Caco-2 (cell line): Measurements from ENCODE around the gene PUM1. TPM values are rescaled to one million over a fixed set of nuclear protein-coding genes. Genes with fewer than 3 reads are reported as not detected.

Source experiments
- BruUV-seq: library from RNA; stranded (reverse); fragments of 400-500 nt; replicated peaks from 2 replicates; lab custom pipeline; 2021; lab: Mats Ljungman, UMichigan
- CTCF ChIA-PET: fragments of 300-600 bp; sonication (Branson Sonifier 250); formaldehyde crosslinking; loops from one replicate; lab custom pipeline; 2022; ENCODE audit warnings: antibody characterized with exemption; lab: Charles Lee
- POLR2A ChIA-PET: fragments of 300-600 bp; sonication (Branson Sonifier 250); formaldehyde crosslinking; loops from one replicate; lab custom pipeline; 2022; ENCODE audit warnings: antibody characterized with exemption; lab: Charles Lee
- DNase-seq, 2 experiments: peaks; one replicate each; pipeline versions ENCODE4 v3.0.0 to v3.0.0-alpha.2; 2020 to 2022
- H3K27me3 ChIP-seq: replicated peaks from 2 replicates; pipeline ENCODE4 v1.6.0; 2011; ENCODE audit warnings: low read length; ENCODE audit not compliant: control insufficient read depth, insufficient read depth
- H3K36me3 ChIP-seq: 2 replicates; pipeline ENCODE4 v1.5.1; 2011; ENCODE audit warnings: low read length; ENCODE audit not compliant: control insufficient read depth, insufficient read depth
- H3K4me1 ChIP-seq: fragments of 250-450 bp; sonication (Bioruptor Pico); 2 replicates; pipeline ENCODE4 v1.5.1; 2020; ENCODE audit warnings: mild to moderate bottlenecking
- H3K4me3 ChIP-seq: 2 replicates; pipeline ENCODE4 v1.5.1; 2011; ENCODE audit warnings: low read depth, mild to moderate bottlenecking, control low read depth, low read length
- H3K9me3 ChIP-seq: fragments of 250-450 bp; sonication (Bioruptor Pico); 2 replicates; pipeline ENCODE4 v1.5.1; 2020; ENCODE audit warnings: mild to moderate bottlenecking, moderate library complexity
- H3K27ac Mint-ChIP-seq: one replicate; pipeline ENCODE4 v1.8.0; 2022; ENCODE audit warnings: mixed read lengths; ENCODE audit not compliant: unreplicated experiment
- H3K27me3 Mint-ChIP-seq: one replicate; pipeline ENCODE4 v1.8.0; 2022; ENCODE audit warnings: mixed read lengths; ENCODE audit not compliant: insufficient read depth, unreplicated experiment
- H3K36me3 Mint-ChIP-seq: one replicate; pipeline ENCODE4 v1.8.0; 2022; ENCODE audit warnings: mild to moderate bottlenecking, mixed read lengths; ENCODE audit not compliant: insufficient read depth, unreplicated experiment
- H3K4me1 Mint-ChIP-seq: one replicate; pipeline ENCODE4 v1.8.0; 2022; ENCODE audit warnings: low read depth, mixed read lengths; ENCODE audit not compliant: unreplicated experiment
- H3K4me3 Mint-ChIP-seq: one replicate; pipeline ENCODE4 v1.8.0; 2022; ENCODE audit warnings: mild to moderate bottlenecking, moderate library complexity, mixed read lengths; ENCODE audit not compliant: unreplicated experiment
- H3K9me3 Mint-ChIP-seq: one replicate; pipeline ENCODE4 v1.8.0; 2022; ENCODE audit warnings: mixed read lengths; ENCODE audit not compliant: unreplicated experiment
- intact Hi-C: fragments of 100-400 bp; cut with micrococcal nuclease; formaldehyde crosslinking; loops from one replicate; pipeline ENCODE4 v1.10.0; 2022; ENCODE audit not compliant: unreplicated experiment
- total RNA-seq: library from RNA; stranded (reverse); gene quantifications from 2 replicates; pipeline ENCODE4 v1.2.3, GENCODE V29; 2022
- TF ChIP-seq, protein P1 (sequence below), 2 experiments: fragments of 200-600 bp in 1 of 2; IDR thresholded peaks; 1 replicate in 1 of 2; 2 replicates in 1 of 2; pipeline versions ENCODE4 v1.5.1 to v1.8.0; 2011 to 2022; ENCODE audit warnings: antibody characterized with exemption in 1 of 2, control low read depth in 1 of 2, inconsistent platforms in 1 of 2, low read depth in 1 of 2, low read length in 1 of 2, mild to moderate bottlenecking in 1 of 2, moderate library complexity in 1 of 2; ENCODE audit not compliant: insufficient read depth in 1 of 2, severe bottlenecking in 1 of 2, unreplicated experiment in 1 of 2

The PUM1 gene
- total RNA-seq, 1 experiment from 2014 or later = 93.7 TPM

DNA sequence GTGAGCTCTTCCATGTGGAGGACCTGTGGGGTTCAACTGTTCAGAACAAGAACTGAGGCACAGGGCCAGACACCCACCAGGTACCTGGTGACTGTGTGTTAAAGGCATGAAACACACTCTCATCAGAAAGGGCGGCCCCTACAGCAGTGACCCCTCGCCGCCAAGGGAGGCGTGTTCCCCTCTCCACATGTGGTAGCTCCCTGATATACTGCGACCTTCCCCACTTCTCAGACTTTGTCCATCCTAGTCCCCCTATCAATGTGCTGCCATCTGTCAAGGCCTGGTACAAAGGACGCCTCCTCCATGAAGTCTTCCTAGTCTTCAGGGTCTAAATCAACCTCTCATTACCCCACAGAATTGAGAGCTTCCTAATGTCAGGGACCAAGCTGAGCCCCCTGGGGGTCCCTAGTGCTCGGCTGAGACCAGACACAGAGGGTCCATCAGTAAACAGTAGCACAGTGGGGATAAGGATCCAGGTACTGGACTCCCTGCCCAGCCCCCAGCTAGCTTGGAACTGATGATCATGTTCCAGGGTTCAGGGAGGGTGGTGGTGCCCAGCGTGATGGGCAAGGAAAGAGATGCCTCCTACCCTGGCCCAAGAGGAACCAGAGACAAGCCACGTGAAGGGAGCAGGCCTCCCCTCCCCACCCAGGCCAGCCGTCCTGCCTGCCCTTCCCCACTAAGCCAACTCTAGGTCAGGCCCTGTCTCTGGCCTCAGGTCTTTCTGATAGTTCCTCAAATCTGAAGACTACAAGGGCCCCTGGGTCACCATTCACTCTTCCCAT, 167.3 kb downstream of the PUM1 start:
- DNase-seq = no peak
- Histone ChIP-seq H3K27me3 (no peaks in the 10 kb centered on the region), H3K36me3 (no peaks in the 10 kb centered on the region), H3K4me3 (no peak overlapping the region), H3K9me3 (no peaks in the 10 kb centered on the region), H3K4me1 (no peaks in the 10 kb centered on the region)
- Mint-ChIP-seq H3K4me1 (no peaks in the 10 kb centered on the region), H3K27ac (no peak overlapping the region), H3K9me3 (no peaks in the 10 kb centered on the region), H3K36me3 (no peaks in the 10 kb centered on the region), H3K4me3 (no peak overlapping the region), H3K27me3 (no peaks in the 10 kb centered on the region)
- CTCF ChIA-PET = no interaction called here
- intact Hi-C loops = no loop called here
- BruUV-seq = no TSS peak
- TF ChIP-seq, protein P1, sequence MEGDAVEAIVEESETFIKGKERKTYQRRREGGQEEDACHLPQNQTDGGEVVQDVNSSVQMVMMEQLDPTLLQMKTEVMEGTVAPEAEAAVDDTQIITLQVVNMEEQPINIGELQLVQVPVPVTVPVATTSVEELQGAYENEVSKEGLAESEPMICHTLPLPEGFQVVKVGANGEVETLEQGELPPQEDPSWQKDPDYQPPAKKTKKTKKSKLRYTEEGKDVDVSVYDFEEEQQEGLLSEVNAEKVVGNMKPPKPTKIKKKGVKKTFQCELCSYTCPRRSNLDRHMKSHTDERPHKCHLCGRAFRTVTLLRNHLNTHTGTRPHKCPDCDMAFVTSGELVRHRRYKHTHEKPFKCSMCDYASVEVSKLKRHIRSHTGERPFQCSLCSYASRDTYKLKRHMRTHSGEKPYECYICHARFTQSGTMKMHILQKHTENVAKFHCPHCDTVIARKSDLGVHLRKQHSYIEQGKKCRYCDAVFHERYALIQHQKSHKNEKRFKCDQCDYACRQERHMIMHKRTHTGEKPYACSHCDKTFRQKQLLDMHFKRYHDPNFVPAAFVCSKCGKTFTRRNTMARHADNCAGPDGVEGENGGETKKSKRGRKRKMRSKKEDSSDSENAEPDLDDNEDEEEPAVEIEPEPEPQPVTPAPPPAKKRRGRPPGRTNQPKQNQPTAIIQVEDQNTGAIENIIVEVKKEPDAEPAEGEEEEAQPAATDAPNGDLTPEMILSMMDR (IDR thresholded peaks at IDR 0.05; ENCODE audit: insufficient read depth in 1 of 2, low read depth in 1 of 2, low read length in 1 of 2, severe bottlenecking in 1 of 2, unreplicated experiment in 1 of 2) = no peak
- POLR2A ChIA-PET = no interaction called here

DNA sequence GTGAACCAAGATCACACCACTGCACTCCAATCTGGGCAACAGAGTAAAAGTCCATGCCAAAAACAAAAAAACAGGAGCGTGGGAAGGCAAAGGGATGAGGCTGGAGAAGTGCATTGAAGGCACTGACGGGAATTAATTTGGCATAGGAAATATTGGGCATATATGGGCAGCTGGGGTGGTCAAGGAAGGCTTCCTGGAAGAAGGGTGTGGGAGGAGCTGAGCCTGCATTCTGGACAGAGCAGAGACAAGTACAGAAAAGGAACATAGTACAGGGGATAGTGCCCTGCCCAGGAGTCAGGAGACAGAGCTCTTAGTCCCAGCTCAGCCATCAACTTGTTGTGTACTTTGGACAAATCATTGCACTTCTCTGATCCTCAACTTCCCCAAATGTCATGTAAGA, 168.6 kb downstream of the PUM1 start:
- no peaks in the 10 kb centered on the region for H3K9me3 ChIP-seq
- Mint-ChIP-seq H3K4me3 (no peak overlapping the region), H3K9me3 (no peaks in the 10 kb centered on the region), H3K27ac (no peak overlapping the region), H3K27me3 (no peaks in the 10 kb centered on the region), H3K36me3 (no peaks in the 10 kb centered on the region), H3K4me1 (no peaks in the 10 kb centered on the region)
- H3K36me3 ChIP-seq = no peaks in the 10 kb centered on the region
- CTCF ChIA-PET = interaction anchor here (0.5 kb wide), 1 partner anchor 1456 kb away, joined by 5 read pairs; no protein-coding TSS in a partner anchor
- DNase-seq = no peak
- intact Hi-C loops = no loop called here
- no peak overlapping the region for H3K4me3 ChIP-seq
- POLR2A ChIA-PET = no interaction called here
- BruUV-seq = no TSS peak
- H3K27me3 ChIP-seq = no peaks in the 10 kb centered on the region
- H3K4me1 ChIP-seq = no peaks in the 10 kb centered on the region
- TF ChIP-seq, protein P1 (IDR thresholded peaks at IDR 0.05; ENCODE audit: insufficient read depth in 1 of 2, low read depth in 1 of 2, low read length in 1 of 2, severe bottlenecking in 1 of 2, unreplicated experiment in 1 of 2) = no peak

DNA sequence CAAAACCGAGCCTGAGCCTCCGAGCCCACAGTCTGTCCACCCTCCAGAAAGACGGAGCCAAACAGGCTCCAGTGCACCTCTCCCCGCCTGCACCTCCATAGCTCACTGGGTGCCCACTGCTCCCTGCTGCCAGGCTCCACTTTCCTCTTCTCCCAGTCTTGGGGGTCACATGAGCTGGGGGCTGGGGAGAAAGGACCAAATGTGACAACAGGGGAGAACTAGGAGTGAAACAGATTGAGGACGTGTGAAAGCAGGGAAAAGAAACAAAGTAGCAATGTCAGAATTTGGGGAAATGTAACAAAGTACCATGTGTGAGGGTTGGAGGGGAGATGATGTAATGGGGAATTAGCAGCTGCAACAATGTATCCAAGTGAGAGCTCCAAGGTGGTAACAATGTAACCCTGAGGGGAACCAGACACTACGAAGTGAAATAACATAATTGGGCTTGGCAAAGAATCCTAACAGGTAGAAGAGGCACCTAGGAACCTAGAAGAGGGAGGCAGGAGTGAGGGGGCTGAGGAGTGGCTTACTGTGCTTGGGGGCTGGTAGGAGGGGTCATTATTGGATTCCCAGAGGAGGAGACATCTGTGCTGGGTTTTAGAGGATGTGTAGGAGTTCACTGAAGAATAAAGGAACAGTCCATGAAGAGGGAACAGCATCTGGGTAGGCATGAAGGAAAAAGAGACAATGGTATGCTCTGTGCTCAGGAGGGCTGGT, 169.4 kb downstream of the PUM1 start:
- BruUV-seq = no TSS peak
- no peak overlapping the region for H3K4me3 Mint-ChIP-seq
- TF ChIP-seq, protein P1 (IDR thresholded peaks at IDR 0.05; ENCODE audit: insufficient read depth in 1 of 2, low read depth in 1 of 2, low read length in 1 of 2, severe bottlenecking in 1 of 2, unreplicated experiment in 1 of 2) = no peak
- no peaks in the 10 kb centered on the region for H3K27me3 ChIP-seq
- no peaks in the 10 kb centered on the region for H3K9me3 ChIP-seq
- no peak overlapping the region for H3K27ac Mint-ChIP-seq
- H3K4me3 ChIP-seq = no peak overlapping the region
- no peaks in the 10 kb centered on the region for H3K9me3 Mint-ChIP-seq
- no peaks in the 10 kb centered on the region for H3K36me3 ChIP-seq
- intact Hi-C loops = no loop called here
- POLR2A ChIA-PET = no interaction called here
- no peaks in the 10 kb centered on the region for H3K36me3 Mint-ChIP-seq
- no peak for DNase-seq
- no peaks in the 10 kb centered on the region for H3K27me3 Mint-ChIP-seq
- H3K4me1 Mint-ChIP-seq = no peaks in the 10 kb centered on the region
- CTCF ChIA-PET = no interaction called here
- no peaks in the 10 kb centered on the region for H3K4me1 ChIP-seq
